ENCODE results near the gene TMCC2.
"Not testable (repeated sequence)": the region's sequence is repeated elsewhere in the genome, so short reads cannot be mapped to it uniquely, and the experiment has no call there.

The TMCC2 gene

DNA sequence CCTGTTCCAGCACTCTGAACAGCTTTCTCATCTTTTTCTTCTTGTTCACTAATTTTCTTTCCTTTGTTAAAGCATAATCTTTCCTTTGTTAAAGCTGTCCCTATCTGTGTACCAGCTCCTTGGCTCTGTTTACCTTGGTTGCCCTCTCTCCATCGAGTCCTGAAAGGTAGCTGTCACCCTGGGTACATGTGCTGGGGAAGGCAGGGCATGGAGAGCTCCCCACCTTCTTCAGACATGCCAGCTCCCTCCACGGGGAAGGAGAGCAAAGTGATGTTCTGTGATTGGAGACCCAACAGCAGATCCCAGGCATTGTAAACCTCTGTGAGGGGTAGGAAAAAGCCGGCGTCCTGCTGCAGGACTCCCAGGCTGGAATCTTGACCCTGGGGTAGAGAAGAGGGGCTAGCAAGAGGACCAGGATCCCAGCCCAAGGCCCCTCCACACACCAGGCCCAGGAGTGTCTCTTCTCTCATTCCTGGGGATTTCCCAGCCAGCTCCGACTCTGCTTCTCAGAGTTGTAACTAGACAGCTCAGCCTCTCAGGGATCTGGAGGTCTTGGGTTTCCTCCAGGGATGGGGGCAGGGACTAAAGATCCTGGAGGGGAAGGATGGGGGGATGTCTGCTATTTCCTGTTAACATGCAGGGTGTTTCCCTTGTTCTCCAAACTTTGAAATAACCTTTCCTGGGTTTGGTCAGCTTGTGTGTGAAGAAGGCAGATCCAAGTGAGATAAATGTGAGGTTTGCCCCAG, 34.4 kb downstream of the TMCC2 start:
- DNase-seq: no peak

DNA sequence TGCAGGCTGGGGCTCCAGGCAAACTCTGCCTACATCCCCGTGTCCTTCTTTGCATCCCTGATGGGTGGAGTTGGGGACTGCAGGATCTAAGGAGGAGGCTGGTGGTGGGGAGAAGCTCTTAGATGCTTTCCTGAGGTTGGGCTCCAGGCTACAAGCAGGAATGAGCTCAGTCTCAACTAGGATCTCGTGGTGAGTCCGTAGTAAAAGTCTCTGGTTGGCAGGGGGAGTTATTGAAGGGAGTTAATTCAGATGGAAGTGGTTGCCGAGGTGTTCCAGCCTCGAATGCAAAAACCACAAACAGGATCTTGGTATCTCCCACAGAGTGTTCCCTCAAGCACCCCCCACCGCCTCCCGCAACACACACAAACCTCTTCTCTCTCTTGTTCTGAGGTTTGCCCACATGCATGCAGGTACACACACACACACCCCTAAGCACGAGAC, 35.0 kb downstream of the TMCC2 start:
- DNase-seq: no peak

DNA sequence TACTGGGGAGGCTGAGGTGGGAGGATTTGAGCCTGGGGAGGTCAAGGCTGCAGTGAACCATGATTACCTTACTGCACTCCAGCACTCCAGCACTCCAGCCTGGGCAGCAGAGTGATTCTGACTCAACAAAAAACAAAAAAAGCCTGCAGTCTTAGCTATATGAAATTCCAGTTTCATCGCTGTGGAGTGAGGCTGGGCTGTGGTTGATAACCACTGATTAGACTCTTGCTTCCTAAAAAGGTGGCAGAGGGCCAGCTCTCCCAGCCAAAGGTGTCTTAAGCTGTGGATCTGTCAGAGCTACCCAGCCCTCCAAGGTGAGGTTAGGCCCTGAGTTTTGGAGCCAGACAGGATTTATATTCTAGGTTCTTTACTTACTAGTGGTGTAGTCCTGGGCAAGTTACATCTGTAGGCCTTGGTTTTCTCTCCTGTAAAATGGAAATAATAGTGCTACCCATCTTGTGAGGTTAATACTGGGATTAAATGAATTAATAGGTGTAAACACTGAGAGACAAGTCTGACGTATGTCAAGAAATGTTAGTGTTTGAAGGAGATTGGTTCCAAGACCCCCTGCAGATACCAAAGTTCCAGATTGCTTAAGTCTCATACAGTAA, 35.9 kb downstream of the TMCC2 start:
- DNase-seq: no peak

DNA sequence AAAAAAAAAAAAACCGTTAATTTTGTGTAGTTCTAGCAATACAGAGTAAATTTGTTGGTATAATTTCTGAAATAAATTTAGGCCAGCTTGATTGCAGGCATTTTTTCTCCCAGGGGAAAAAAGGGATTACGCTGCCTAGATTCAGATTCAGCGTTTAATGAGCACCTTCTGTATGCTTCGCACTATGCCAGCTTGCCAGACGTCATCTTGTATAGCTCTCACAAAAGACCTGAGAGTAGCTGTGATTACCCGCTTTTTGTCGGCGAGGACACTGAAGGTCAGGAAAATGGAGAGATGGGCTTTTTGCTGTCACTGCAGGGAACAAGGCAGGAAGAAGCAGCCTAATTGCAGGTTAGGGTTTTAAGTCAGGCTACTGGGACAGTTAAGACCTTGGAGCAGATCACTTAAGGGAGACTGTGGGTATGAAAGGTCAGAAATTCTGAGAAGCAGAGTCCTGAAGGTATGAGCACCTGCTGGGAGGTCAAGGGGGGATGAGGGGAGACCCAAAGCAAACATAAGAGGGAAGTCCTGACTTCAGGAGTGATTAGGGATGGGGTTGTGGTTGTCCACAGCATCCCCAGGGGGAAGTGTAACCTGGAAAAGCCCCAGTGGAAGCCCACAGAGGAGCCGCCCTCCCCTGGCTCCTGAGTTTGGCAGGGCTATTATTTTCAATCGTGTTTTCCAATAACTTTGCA, 39.0 kb downstream of the TMCC2 start:
- DNase-seq: no peak

DNA sequence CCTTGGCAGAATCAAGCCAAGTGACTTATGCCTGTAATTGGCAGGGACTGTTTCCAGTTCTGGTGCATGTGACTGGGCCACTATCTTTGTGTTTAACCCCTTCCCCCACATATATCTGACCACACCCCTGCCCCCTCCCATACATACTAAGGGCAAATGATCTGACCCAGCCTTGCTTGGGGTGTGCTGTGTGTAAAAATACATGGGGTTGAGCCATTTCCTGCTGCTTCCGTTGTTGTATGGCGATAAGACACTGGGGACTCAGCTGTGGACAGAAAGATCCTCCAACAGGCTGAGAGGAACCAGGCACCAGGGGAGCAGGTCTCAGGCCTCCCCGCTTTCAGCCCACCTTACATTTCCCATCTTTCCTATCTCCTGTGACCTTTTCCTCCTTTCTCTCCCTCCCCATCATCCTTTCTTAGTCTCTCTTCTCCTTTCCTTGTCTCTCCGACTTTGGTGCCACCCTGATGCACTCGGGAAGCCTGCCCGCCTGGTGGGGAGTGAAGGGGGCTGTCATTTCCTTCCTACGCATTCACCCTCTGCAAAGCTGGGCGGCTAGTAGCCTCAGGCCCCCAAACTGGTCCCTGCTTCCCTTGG, 39.7 kb downstream of the TMCC2 start:
- DNase-seq: no peak

DNA sequence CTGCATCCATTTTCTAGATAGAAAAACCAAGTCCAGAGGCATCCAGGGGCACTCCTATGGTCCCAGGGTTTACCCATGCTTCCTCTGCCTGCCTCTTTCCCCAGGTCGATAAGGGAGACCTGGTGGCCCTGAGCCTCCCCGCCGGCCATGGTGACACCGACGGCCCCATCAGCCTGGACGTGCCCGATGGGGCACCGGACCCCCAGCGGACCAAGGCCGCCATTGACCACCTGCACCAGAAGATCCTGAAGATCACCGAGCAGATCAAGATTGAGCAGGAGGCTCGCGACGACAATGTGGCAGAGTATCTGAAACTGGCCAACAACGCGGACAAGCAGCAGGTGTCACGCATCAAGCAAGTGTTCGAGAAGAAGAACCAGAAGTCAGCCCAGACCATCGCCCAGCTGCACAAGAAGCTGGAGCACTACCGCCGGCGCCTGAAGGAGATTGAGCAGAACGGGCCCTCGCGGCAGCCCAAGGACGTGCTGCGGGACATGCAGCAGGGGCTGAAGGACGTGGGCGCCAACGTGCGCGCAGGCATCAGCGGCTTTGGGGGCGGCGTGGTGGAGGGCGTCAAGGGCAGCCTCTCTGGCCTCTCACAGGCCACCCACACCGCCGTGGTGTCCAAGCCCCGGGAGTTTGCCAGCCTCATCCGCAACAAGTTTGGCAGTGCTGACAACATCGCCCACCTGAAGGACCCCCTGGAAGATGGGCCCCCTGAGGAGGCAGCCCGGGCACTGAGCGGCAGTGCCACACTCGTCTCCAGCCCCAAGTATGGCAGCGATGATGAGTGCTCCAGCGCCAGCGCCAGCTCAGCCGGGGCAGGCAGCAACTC, 41.3 kb downstream of the TMCC2 start:
- DNase-seq: no peak

DNA sequence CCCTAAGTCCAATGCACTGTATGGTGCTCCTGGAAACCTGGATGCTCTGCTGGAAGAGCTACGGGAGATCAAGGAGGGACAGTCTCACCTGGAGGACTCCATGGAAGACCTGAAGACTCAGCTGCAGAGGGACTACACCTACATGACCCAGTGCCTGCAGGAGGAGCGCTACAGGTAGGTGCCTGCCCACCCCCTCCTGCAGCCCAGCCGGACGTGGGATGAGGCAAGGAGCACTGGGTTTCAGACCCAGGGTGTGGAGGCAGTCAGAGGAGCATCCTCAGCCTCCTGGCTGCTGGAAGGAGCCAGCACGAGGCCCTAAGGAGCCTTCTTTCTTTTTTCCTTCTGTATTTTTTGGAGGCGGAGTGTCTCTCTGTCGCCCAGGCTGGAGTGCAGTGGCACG, 42.0 kb downstream of the TMCC2 start:
- no peak for DNase-seq

DNA sequence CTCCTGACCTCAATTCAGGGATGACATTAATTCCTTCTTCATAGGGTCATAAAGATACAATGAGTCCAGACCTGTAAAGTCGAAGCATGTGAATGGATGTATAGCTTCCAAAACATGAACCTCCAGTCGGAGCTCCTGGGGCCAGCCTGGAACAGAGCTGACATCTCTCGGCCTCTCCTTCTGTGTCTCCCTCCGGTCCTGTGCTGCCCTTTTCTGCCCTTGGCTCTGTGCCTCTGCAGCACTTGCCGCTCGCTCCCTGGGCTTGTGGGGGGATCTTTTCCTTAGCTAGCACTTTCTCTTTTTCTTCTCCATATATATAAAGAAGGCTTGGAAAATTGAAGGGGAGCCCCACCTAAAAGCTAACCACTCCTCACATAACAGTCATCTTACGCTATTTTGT, 42.5 kb downstream of the TMCC2 start:
- no peak for DNase-seq

DNA sequence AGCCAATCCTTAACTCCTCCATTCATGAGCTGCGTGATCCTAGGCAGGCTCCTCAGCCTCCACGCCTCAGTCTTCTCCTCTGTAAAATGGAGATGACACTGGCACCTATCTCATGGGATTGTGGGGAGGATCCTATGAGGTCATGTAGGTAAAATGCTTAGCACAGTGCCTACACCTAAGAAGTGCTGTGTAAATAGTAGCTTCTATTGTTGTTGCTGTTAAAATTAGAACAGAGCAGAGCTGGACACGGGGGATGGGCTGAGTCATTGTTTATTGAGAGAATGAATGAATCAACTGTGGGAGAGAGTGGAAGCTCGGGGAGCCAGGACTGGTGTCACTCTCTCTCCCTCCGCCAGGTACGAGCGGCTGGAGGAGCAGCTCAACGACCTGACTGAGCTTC, 43.0 kb downstream of the TMCC2 start:
- no peak for DNase-seq

DNA sequence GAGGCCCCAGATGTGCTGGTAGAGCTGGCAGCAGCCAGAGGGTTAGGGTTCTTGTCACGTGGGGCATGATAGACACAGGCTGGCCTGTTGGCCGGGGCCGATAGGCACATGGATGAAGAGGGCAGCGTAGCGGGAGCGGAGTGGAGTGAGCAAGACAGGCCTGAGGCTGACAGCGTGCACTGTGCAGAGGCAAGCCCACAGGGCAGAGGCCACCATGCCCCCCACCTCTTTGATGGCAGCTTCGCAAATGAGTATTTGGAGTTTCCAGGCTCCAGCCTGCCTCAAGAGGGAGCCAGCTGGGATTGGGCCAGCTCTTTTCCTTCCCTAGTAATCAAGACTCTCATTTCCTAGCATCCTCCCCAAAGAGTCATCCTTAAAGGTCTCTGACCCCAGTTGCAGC, 43.5 kb downstream of the TMCC2 start:
- DNase-seq: no peak

DNA sequence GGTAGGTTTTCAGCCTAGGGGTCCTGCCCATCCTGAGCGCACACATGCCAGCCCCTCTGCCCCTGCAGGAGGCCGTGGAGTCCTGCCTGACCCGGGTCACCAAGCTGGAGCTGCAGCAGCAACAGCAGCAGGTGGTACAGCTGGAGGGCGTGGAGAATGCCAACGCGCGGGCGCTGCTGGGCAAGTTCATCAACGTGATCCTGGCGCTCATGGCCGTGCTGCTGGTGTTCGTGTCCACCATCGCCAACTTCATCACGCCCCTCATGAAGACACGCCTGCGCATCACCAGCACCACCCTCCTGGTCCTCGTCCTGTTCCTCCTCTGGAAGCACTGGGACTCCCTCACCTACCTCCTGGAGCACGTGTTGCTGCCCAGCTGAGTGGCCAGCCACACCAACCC, 44.0 kb downstream of the TMCC2 start:
- no peak for DNase-seq

DNA sequence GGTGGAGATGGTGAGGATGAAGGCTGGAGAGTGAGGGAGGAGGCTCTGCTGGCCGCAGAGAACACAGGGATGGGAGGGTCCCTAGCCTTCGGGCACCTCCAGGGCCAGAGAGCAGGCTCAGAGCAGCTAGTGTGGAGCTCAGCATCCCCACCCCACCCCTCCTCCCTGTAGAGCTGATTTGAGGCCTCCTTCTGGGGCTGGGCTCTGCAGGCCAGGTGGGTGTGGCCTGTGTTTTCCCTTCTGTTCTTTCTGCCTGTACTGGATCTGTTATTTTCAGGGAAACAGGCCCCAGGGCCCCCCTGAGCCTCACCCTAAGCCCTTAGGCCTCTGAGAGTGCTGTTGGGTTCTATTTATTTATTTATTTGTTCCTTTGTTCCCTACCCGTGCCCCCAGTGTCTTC, 44.8 kb downstream of the TMCC2 start:
- no peak for DNase-seq

DNA sequence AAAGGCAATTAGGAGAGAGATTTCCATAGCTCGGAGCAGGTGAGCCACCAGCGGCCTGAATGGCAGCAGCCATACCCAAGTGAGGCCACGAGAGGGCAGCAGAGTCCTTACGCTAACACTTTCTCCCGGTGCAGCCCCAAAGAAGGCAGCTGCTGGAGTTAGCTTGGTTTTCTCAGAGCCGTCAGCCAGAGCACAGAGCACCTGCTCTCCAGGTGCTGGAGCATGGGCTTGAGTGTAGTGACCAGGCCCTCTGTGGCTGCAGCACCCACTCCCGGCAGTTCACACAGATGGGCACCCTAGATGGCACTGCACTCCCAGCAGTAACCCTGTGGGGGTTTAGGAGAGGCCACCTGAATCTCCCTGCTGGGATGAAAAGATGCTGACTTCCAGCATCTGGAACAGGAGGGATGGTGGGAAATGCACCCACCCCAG, 45.8 kb downstream of the TMCC2 start:
- peak; percentile 87 for DNase-seq

DNA sequence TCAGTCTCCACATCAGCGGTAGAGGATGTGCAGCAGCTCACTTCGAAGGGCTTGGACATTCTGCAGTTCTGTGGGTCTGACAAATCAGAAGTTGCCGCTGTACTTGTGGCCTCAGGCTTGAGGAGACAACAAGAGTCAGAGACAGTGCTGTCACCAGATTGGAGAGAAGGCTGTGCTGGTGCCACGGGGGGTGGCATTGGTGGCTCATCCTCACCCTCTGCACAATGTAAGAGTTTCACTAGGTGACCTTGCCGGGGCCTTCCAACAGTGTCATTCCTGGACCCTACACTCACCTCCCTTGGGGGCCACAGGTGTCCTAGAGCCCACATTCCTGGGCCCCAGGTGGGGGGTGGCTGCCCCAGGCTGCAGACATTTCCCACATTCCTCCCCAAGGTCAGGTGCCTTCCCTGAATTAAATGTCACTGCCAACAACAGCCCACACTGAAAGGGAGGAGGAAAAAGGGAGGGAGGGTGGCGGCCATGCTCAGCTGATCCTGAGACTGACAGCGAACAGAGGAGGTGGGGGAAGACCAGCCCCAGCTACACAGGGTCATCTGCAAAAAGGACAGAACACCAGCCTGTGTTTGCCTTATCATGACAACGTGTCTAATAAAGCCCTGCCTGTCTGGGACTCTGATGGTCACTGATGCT, 46.4 kb downstream of the TMCC2 start:
- DNase-seq: no peak

DNA sequence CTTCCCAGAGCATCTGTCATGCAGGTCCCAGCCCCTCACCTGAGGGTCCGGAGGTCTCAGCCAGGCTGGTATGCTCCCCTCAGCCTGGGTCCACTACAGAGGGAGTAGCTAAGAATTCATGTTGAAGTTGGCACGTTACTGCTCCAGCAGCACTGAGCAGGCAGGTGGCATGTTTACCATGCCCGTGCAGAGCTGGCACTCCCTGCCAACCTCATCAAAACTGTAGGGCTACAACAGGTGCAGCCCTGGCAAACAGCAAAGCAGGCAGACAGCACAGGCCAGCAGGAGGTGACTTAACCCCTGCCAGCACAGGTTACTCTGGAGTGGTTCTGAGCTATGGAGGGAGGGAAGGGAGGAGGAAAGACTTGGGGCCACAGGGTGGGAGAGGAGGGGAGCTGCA, 47.4 kb downstream of the TMCC2 start:
- no peak for DNase-seq

DNA sequence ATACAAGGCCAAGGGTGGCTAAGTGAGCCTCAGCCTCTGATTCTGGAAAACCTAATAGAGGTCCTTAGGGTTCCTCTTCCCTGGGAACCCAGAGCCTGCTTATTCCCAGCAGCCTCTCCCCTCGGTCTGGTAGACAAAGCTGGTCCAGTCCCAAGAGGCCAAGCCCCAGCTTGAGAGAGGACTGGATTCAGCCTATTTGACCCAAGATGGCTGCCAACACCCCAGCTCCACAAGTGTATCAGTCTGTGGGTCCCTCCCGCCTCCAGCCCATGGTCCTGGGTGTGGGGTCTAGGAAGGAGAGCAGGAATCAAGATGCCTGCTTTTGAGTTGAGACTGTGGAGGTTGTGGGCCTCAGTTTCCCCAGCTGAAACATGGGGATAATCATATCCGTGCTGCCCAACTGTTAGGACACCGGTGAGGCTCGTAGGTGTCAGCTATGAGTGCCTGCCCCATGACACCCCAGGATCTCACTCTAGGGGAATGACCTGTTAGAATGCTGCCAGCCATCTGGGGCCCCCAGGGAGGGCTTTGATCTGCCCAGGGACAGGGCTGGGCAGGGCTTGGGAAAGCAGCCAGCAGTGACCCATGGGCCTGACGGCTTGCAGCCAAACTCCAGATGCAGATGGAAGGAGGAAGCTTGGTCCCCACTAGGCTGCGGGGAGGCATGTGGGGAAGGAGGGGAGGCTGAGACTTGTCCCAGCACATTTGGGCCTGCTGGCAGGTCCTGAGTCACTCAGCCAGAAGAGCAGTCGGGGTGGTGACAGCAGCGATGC, 48.4 kb downstream of the TMCC2 start:
- DNase-seq: no peak

DNA sequence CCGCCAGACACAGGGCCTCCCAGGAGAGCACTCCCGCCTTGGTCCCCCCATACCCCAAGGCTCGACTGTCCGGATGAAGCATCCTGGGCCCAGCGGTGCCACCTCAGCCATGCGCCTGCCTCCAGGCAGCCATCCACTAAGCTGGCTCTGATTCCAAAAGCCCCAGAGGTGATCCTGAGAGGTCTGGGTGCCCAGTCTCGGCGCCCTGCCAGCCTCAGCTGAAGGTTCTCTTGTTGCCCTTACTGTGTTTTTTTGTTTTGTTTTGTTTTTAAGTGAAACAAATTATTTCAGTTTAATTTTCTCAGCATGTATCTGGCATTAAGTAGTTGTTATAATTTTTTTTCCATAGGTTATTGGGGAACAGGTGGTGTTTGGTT, 48.9 kb downstream of the TMCC2 start:
- no peak for DNase-seq

DNA sequence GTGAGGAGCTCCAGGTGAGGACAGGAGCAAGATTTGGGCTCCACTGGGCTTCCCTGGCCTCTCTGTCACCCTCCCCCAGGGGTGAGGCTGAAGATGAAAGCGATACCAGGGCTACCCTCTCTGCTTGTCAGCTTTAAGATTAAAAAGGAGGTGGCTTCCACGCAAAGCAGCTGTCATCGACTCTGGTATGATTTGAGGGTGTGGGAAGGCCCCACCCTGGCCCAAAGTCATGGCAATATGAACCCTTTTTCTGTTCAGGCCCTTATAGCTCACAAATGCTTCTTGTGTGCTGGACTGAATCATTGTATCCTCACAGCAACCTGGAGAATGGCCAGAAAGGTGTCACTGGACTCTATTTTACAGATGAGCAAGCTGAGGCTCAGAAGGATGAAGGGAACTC, 52.2 kb downstream of the TMCC2 start:
- no peak for DNase-seq

DNA sequence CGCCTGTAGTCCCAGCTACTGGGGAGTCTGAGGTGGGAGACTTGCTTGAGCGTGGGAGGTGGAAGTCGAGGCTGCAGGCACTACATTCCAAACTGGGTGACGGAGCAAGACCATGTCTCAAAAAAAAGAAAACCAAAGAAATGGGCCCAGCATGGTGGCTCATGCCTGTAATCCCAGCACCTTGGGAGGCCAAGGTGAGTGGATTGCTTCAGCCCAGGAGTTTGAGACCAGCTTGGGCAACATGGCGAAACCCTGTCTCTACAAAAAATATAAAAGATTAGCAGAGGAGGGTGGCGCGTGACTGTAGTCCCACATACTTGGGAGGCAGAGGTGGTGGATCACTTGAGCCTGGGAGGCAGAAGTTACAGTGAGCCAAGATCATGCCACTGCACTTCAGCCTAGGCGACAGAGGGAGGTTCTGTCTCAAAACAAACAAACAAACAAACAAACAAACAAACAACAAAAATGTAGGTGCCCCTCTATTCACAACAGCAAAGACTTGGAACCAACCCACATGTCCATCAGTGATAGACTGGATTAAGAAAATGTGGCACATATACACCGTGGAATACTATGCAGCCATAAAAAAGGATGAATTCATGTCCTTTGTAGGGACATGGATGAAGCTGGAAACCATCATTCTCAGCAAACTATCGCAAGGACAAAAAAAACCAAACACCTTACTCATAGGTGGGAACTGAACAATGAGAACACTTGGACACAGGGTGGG, 53.1 kb downstream of the TMCC2 start:
- not testable (repeated sequence) for DNase-seq

DNA sequence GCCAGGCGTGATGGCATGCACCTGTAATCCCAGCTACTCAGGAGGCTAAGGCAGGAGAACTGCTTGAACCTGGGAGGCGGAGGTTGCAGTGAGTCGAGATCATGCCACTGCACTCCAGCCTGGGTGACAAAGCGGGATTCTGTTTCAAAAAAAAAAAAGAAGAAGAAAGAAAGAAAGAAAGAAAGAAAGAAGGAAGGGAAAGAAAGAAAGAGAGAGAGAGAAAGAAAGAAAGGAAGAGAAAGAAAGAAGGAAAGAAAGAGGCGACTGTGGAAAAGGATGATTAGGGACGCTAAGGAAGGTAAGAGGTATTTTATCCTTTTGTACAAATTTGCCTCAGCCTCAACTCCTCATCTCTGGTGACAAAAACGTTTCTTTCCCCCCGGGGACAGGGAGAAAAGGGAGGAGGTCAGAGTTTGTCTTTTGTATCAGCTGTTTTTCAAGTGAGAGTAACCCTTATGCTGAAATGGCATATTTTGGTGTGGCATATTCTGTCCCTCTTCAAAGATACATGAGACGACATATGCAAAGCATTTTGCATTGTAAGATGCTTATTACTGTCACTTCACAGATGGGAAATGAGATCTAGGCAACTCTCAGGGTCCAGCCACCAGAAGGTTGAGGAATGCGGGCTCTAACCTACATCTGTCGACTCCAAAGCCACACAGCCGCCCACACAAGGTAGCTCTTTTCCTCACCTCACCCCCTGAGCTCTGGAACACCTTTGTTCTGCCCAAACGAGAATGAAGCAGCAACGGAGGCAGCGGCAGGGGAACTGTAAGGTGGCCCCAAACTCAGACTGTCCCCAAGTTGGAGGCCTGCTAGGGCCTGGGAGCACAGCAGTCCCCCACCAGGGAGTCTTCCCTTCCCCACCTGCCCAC, 55.8 kb downstream of the TMCC2 start:
- DNase-seq: no peak
